H1 (cell line): ENCODE results near the gene SP8. TPM values are rescaled to one million over a fixed set of nuclear protein-coding genes. Genes with fewer than 3 reads are reported as not detected.

Experiments used
- CTCF ChIA-PET: fragments of 300-600 bp; sonication (Branson Sonifier 250); formaldehyde crosslinking; loops from one replicate; lab custom pipeline; 2021; ENCODE audit not compliant: partially characterized antibody; lab: Charles Lee
- POLR2A ChIA-PET: fragments of 300-600 bp; sonication (Branson Sonifier 250); formaldehyde crosslinking; loops from one replicate; lab custom pipeline; 2021; ENCODE audit warnings: inconsistent platforms; ENCODE audit not compliant: partially characterized antibody; lab: Charles Lee
- DNase-seq, 2 experiments: peaks; one replicate each; pipeline versions ENCODE4 v3.0.0 to v3.0.0-alpha.2; 2010 to 2022; ENCODE audit warnings: low spot score in 2 of 2, low read depth in 1 of 2, mixed read lengths in 1 of 2
- FAIRE-seq: peaks from 2 replicates; lab custom pipeline; 2011; peaks lifted over from hg19 to GRCh38; lab: Jason Lieb, UNC
- H2AFZ ChIP-seq: 2 replicates; pipeline ENCODE4 v1.8.1; 2012; ENCODE audit warnings: low read length, inconsistent platforms
- H2AK5ac ChIP-seq: 2 replicates; pipeline ENCODE4 v1.6.1; 2013; ENCODE audit warnings: low read depth, low read length
- H2BK120ac ChIP-seq: replicated peaks from 2 replicates; pipeline ENCODE3; 2013; ENCODE audit warnings: low read depth, low read length, inconsistent platforms
- H2BK12ac ChIP-seq: 2 replicates; pipeline ENCODE4 v1.6.1; 2013; ENCODE audit warnings: low read depth, low read length
- H2BK15ac ChIP-seq: 2 replicates; pipeline ENCODE4 v1.6.1; 2013; ENCODE audit warnings: low read length
- H2BK20ac ChIP-seq: 2 replicates; pipeline ENCODE4 v1.6.1; 2013; ENCODE audit warnings: low read length
- H2BK5ac ChIP-seq: 2 replicates; pipeline ENCODE4 v1.6.1; 2013; ENCODE audit warnings: low read depth, low read length
- H3K14ac ChIP-seq: 2 replicates; pipeline ENCODE4 v1.6.1; 2013; ENCODE audit warnings: inconsistent platforms; ENCODE audit not compliant: insufficient read length
- H3K18ac ChIP-seq: 2 replicates; pipeline ENCODE4 v1.6.1; 2013; ENCODE audit warnings: low read length; ENCODE audit errors: extremely low read depth
- H3K23ac ChIP-seq: 2 replicates; pipeline ENCODE4 v1.6.1; 2013; ENCODE audit warnings: inconsistent platforms; ENCODE audit not compliant: insufficient read length
- H3K23me2 ChIP-seq: 2 replicates; pipeline ENCODE4 v1.6.1; 2013; ENCODE audit warnings: low read depth, low read length
- H3K27ac ChIP-seq: 2 replicates; pipeline ENCODE4 v1.6.1; 2011; ENCODE audit warnings: low read depth, low read length, inconsistent platforms
- H3K27me3 ChIP-seq, 4 experiments: replicated peaks in 1 of 4; 1 replicate in 1 of 4; 2 replicates in 3 of 4; pipeline versions ENCODE4 v1.6.1 to v1.8.1; 2011 to 2013; ENCODE audit warnings: low read length in 3 of 4, mild to moderate bottlenecking in 3 of 4, inconsistent platforms in 2 of 4, mixed read lengths in 2 of 4, moderate library complexity in 1 of 4; ENCODE audit not compliant: control insufficient read depth in 3 of 4, insufficient read depth in 3 of 4; ENCODE audit errors: extremely low read depth in 1 of 4
- H3K36me3 ChIP-seq, 4 experiments: 2 replicates each; pipeline versions ENCODE4 v1.6.1 to v1.8.1; 2011 to 2013; ENCODE audit warnings: mild to moderate bottlenecking in 4 of 4, low read length in 3 of 4, moderate library complexity in 2 of 4, control low read depth in 1 of 4, inconsistent platforms in 1 of 4; ENCODE audit not compliant: insufficient read depth in 4 of 4, control insufficient read depth in 2 of 4
- H3K4ac ChIP-seq: replicated peaks from 2 replicates; pipeline ENCODE3; 2013; ENCODE audit warnings: low read length, low read depth, mixed read lengths, inconsistent platforms; ENCODE audit not compliant: insufficient read length
- H3K4me1 ChIP-seq, 4 experiments: replicated peaks in 1 of 4; 1 replicate in 1 of 4; 2 replicates in 3 of 4; pipeline versions ENCODE4 v1.6.1 to v1.8.1; 2011 to 2013; ENCODE audit warnings: low read length in 3 of 4, inconsistent platforms in 2 of 4, mixed read lengths in 1 of 4; ENCODE audit not compliant: insufficient read depth in 4 of 4, control insufficient read depth in 3 of 4
- H3K4me2 ChIP-seq, 2 experiments: 2 replicates each; pipeline versions ENCODE4 v1.6.1 to v1.8.1; 2011 to 2013; ENCODE audit warnings: low read depth in 2 of 2, low read length in 2 of 2, control low read depth in 1 of 2, inconsistent platforms in 1 of 2, mild to moderate bottlenecking in 1 of 2; ENCODE audit not compliant: insufficient read depth in 1 of 2
- H3K4me3 ChIP-seq, 4 experiments: fragments of 200-600, 300-600 bp in 1 of 4; sonication (generic), shearing (Covaris generic), sonication (Bioruptor Twin) in 1 of 4; 2 replicates each; pipeline versions ENCODE4 v1.5.1 to v1.8.1; 2011 to 2016; ENCODE audit warnings: low read length in 4 of 4, low read depth in 3 of 4, control low read depth in 2 of 4, inconsistent platforms in 2 of 4, mild to moderate bottlenecking in 2 of 4, mixed read lengths in 1 of 4, moderate library complexity in 1 of 4; ENCODE audit not compliant: insufficient read depth in 2 of 4; ENCODE audit errors: extremely low read depth in 1 of 4
- H3K56ac ChIP-seq: replicated peaks from 2 replicates; pipeline ENCODE3; 2013; ENCODE audit warnings: low read depth, mild to moderate bottlenecking, mixed read lengths, low read length, inconsistent platforms; ENCODE audit not compliant: insufficient read length
- H3K79me1 ChIP-seq: 2 replicates; pipeline ENCODE4 v1.6.1; 2013; ENCODE audit warnings: low read depth, low read length, control low read depth
- H3K79me2 ChIP-seq, 2 experiments: 2 replicates each; pipeline versions ENCODE4 v1.6.1 to v1.8.1; 2012 to 2013; ENCODE audit warnings: low read length in 2 of 2, mild to moderate bottlenecking in 2 of 2, inconsistent platforms in 1 of 2; ENCODE audit not compliant: insufficient read depth in 2 of 2, control insufficient read depth in 1 of 2
- H3K9ac ChIP-seq, 4 experiments: replicated peaks in 1 of 4; 1 replicate in 1 of 4; 2 replicates in 3 of 4; pipeline versions ENCODE4 v1.6.1 to v1.8.1; 2011 to 2013; ENCODE audit warnings: low read depth in 3 of 4, low read length in 3 of 4, control low read depth in 2 of 4, mild to moderate bottlenecking in 2 of 4, moderate library complexity in 2 of 4, inconsistent platforms in 1 of 4; ENCODE audit errors: extremely low read depth in 1 of 4
- H3K9me3 ChIP-seq, 2 experiments: 2 replicates each; pipeline versions ENCODE4 v1.6.1 to v1.8.1; 2012 to 2013; ENCODE audit warnings: mild to moderate bottlenecking in 2 of 2, moderate library complexity in 2 of 2, control low read depth in 1 of 2, inconsistent platforms in 1 of 2, low read depth in 1 of 2, low read length in 1 of 2, mixed read lengths in 1 of 2; ENCODE audit not compliant: insufficient read depth in 2 of 2
- H4K20me1 ChIP-seq, 2 experiments: replicated peaks in 1 of 2; 2 replicates each; pipeline versions ENCODE3 to v1.8.1; 2011 to 2013; ENCODE audit warnings: inconsistent platforms in 2 of 2, low read length in 2 of 2, mild to moderate bottlenecking in 1 of 2; ENCODE audit not compliant: insufficient read depth in 2 of 2, control insufficient read depth in 1 of 2
- H4K5ac ChIP-seq: 2 replicates; pipeline ENCODE4 v1.6.1; 2013; ENCODE audit warnings: low read length, low read depth, mixed read lengths, inconsistent platforms; ENCODE audit not compliant: insufficient read length
- H4K8ac ChIP-seq: 2 replicates; pipeline ENCODE4 v1.8.0; 2013; ENCODE audit warnings: mild to moderate bottlenecking, moderate library complexity, low read length, inconsistent platforms; ENCODE audit not compliant: insufficient read depth; ENCODE audit errors: extremely low read depth
- H4K91ac ChIP-seq: replicated peaks from 2 replicates; pipeline ENCODE3; 2013; ENCODE audit warnings: low read length, mixed read lengths, inconsistent platforms; ENCODE audit not compliant: insufficient read length
- CBX8 ChIP-seq: fragments of 300-800, 300-1000 bp; sonication (generic); IDR thresholded peaks from 2 replicates; pipeline ENCODE4 v1.7.1; 2016; ENCODE audit warnings: low read depth, low read length, borderline replicate concordance
- CEBPB ChIP-seq: IDR thresholded peaks from 2 replicates; pipeline ENCODE4 v1.6.1; 2012; ENCODE audit warnings: low read depth, low read length
- SP2 ChIP-seq: IDR thresholded peaks from 2 replicates; pipeline ENCODE4 v1.6.1; 2012; ENCODE audit warnings: mild to moderate bottlenecking, low read length, inconsistent platforms
- WGBS, 2 experiments: shearing (Covaris generic) in 1 of 2; methylation state at CpG; one replicate each; pipeline versions ENCODE4 v1.1.6 to v1.1.7; 2013 to 2015; ENCODE audit warnings: low lambda C conversion rate in 2 of 2, mixed read lengths in 2 of 2, inconsistent platforms in 1 of 2, low coverage in 1 of 2, missing lambda C conversion rate in 1 of 2; ENCODE audit not compliant: insufficient replicate concordance in 2 of 2, insufficient coverage in 1 of 2, insufficient read length in 1 of 2; ENCODE audit errors: extremely low coverage in 1 of 2, missing lambda C conversion rate in 1 of 2; 5-methylcytosine and 5-hydroxymethylcytosine counted together
- polyA plus RNA-seq, 7 experiments: library from polyadenylated mRNA; depleted of rRNA in 3 of 7; stranded (reverse) in 5 of 7; unstranded in 2 of 7; fragments of >200 nt in 5 of 7; fragments of 200-250 nt in 2 of 7; gene quantifications; 1 replicate in 5 of 7; 2 replicates in 1 of 7; 4 replicates in 1 of 7; pipeline versions ENCODE4 v1.2.1 to v1.2.3, GENCODE V29; 2011 to 2013; ENCODE audit warnings: missing spikeins in 2 of 7, mixed read lengths in 2 of 7
- total RNA-seq: library from RNA; stranded (reverse); fragmentation: NEBNext Ultra II Directional; extraction: Animal tissue kit (Norgen Biotek cat#: 25700); gene quantifications from 2 replicates; pipeline ENCODE4 v1.2.1, GENCODE V29; 2021
- TF ChIP-seq, protein P1 (sequence below): IDR thresholded peaks from 2 replicates; pipeline ENCODE4 v1.6.1; 2011; ENCODE audit warnings: low read length, improper control_type of control experiment

SP8 gene
- total and polyA plus RNA-seq, 2 of the 8 experiments (the other 6 are each of a cell fraction or from before 2014, with no cell fraction given), result 11.3 to 12.0 TPM

DNA sequence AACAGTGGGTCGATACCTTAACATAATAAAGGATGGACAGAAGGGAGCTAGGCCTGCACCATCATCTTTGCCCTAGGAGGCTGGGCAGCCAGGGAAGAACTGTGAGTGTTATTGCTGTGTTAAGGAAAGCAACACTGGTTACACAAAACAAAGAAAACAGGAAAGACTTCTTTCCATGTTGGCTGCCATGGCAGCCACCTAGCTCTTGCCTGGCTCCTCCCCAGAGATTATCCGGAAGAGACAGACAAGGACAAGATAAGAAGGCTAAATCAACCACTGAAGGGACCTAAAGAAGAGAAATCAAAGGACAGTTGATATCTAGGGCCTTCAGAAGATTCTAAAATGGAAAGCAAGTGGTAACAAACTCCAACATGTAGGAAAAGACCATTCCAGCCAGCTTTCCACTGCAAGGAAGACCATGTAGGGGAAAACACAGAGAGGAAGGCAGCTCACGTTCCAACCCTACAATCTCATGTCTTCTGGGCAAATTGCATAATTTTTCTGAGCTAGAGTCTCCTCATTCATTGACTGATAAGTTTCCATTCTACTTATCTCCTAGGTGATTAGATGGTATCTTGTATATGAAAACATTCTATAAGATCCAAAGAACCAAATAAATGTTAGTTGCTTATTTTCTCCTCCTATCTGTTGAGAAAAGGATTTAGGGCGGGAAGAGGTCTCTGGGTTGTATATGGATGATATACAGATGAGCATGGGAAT, 51.2 kb downstream of the SP8 start:
- no peak for TF ChIP-seq CEBPB
- TF ChIP-seq SP2, result no peak
- TF ChIP-seq CBX8, result no peak
- TF ChIP-seq, protein P1, sequence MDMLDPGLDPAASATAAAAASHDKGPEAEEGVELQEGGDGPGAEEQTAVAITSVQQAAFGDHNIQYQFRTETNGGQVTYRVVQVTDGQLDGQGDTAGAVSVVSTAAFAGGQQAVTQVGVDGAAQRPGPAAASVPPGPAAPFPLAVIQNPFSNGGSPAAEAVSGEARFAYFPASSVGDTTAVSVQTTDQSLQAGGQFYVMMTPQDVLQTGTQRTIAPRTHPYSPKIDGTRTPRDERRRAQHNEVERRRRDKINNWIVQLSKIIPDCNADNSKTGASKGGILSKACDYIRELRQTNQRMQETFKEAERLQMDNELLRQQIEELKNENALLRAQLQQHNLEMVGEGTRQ, result no peak
- TF ChIP-seq, all 59 proteins: peak for 0
- Histone ChIP-seq H4K8ac (no peak overlapping the region), H3K27ac (no peak overlapping the region), H3K4ac (no peak overlapping the region), H3K23me2 (no peaks in the 10 kb centered on the region), H4K20me1 (no peaks in the 10 kb centered on the region), H3K79me1 (no peaks in the 10 kb centered on the region), H3K56ac (no peak overlapping the region), H2BK20ac (no peak overlapping the region), H3K4me1 (no peaks in the 10 kb centered on the region), H2AK5ac (no peak overlapping the region), H3K79me2 (no peaks in the 10 kb centered on the region), H3K14ac (no peak overlapping the region), H2BK5ac (no peak overlapping the region), H3K27me3 (peaks cover 0 to 1% (median 0%) of the 10 kb centered on the region in 4 experiments; a peak in 1 of 7 replicates), H3K36me3 (no peaks in the 10 kb centered on the region), H3K4me2 (no peak overlapping the region), H2AFZ (no peak overlapping the region), H3K4me3 (no peak overlapping the region), H3K9ac (no peak overlapping the region), H3K9me3 (no peaks in the 10 kb centered on the region), H4K5ac (no peak overlapping the region), H3K18ac (no peak overlapping the region), H2BK15ac (no peak overlapping the region), H2BK12ac (no peak overlapping the region), H2BK120ac (no peak overlapping the region), H3K23ac (no peak overlapping the region), H4K91ac (no peak overlapping the region)
- FAIRE-seq (no peak), DNase-seq (no peak)
- CTCF ChIA-PET, result interaction anchor here (0.7 to 1.9 kb wide), 5 partner anchors 9 to 82 kb away, joined by 3 to 8 read pairs (median 3); no protein-coding TSS in a partner anchor
- WGBS, 2 experiments, result 94% methylated on average over 4 of the region's 4 CpGs; no CpG with 5 or more reads in 1 of the 2 experiments
- POLR2A ChIA-PET, result interaction anchor here (1.2 kb wide), 1 partner anchor 9 kb away, joined by 3 read pairs; no protein-coding TSS in a partner anchor
